IPS-NIHi11 (cell line): Measurements from ENCODE around the gene FUT4.
"Not testable (repeated sequence)": the region's sequence is repeated elsewhere in the genome, so short reads cannot be mapped to it uniquely, and the experiment has no call there.

Source experiments
- DNase-seq: peaks from one replicate; pipeline ENCODE4 v3.0.0; 2012; ENCODE audit warnings: mixed read lengths, low spot score

Gene FUT4

GRCh38 chr11:94568200-94568599, 24.5 kb downstream of the FUT4 start:
- DNase-seq: no peak

- no peak for DNase-seq
These were observed 25.0 kb downstream of the FUT4 start for GRCh38 chr11:94568717-94569116.

- not testable (repeated sequence) for DNase-seq
These were observed 29.3 kb downstream of the FUT4 start for GRCh38 chr11:94572975-94573374.

- no peak for DNase-seq
These were observed 30.7 kb downstream of the FUT4 start for GRCh38 chr11:94574193-94574961.

- no peak for DNase-seq
These were observed 32.6 kb downstream of the FUT4 start for GRCh38 chr11:94576306-94576705.

GRCh38 chr11:94577841-94578240, 34.1 kb downstream of the FUT4 start:
- DNase-seq: no peak

- no peak for DNase-seq
These were observed 38.2 kb downstream of the FUT4 start for GRCh38 chr11:94581926-94582325.

- no peak for DNase-seq
These were observed 39.6 kb downstream of the FUT4 start for GRCh38 chr11:94583213-94583865.

- DNase-seq: no peak
These were observed 40.3 kb downstream of the FUT4 start for GRCh38 chr11:94583866-94584500.

- no peak for DNase-seq
These were observed 41.3 kb downstream of the FUT4 start for GRCh38 chr11:94584978-94585377.

GRCh38 chr11:94585399-94585798, 41.7 kb downstream of the FUT4 start:
- DNase-seq: no peak

GRCh38 chr11:94586546-94586945, 42.8 kb downstream of the FUT4 start:
- DNase-seq: no peak

GRCh38 chr11:94586978-94587377, 43.3 kb downstream of the FUT4 start:
- no peak for DNase-seq

- peak; percentile 50 for DNase-seq
These were observed 44.7 kb downstream of the FUT4 start for GRCh38 chr11:94588366-94588942.

- DNase-seq: no peak
These were observed 46.8 kb downstream of the FUT4 start for GRCh38 chr11:94590352-94591041.

- no peak for DNase-seq
These were observed 49.3 kb downstream of the FUT4 start for GRCh38 chr11:94593030-94593429.

GRCh38 chr11:94595076-94595475, 51.4 kb downstream of the FUT4 start:
- no peak for DNase-seq

GRCh38 chr11:94597896-94598295, 54.2 kb downstream of the FUT4 start:
- DNase-seq: no peak
